ENCODE data around the gene IL16. TPM values are rescaled to one million over a fixed set of nuclear protein-coding genes. Genes with fewer than 3 reads are reported as not detected.

IL16 gene
- total and polyA plus RNA-seq, 9 donors: 1.8 to 16.5 (median 9.0) TPM

GRCh38 chr15:81171286-81171685, 25.4 kb upstream of the IL16 start:
- no peaks in the 10 kb centered on the region for H3K27me3 ChIP-seq
- no peaks in the 10 kb centered on the region for H3K4me1 ChIP-seq (ENCODE audit: insufficient read depth)
- H3K9me3 ChIP-seq: no peaks in the 10 kb centered on the region
- no peaks in the 10 kb centered on the region for H3K36me3 ChIP-seq
- intact Hi-C loops (cut with DNase I): no loop called here
- TF ChIP-seq EP300 (IDR thresholded peaks at IDR 0.05): no peak
- H3K27ac ChIP-seq: no peak overlapping the region
- DNase-seq: no peak
- no peak overlapping the region for H3K4me3 ChIP-seq

- no peak for DNase-seq
- Histone ChIP-seq H3K4me1 (ENCODE audit: insufficient read depth) (peaks cover 2% of the 10 kb centered on the region), H3K27me3 (no peaks in the 10 kb centered on the region), H3K9me3 (no peaks in the 10 kb centered on the region), H3K27ac (no peak overlapping the region), H3K36me3 (no peaks in the 10 kb centered on the region), H3K4me3 (no peak overlapping the region)
- WGBS, 3 donors: 37 to 42% (median 38%) methylated on average over 2 of the region's 2 CpGs
- intact Hi-C loops (cut with DNase I): no loop called here
- TF ChIP-seq EP300 (IDR thresholded peaks at IDR 0.05): no peak
- TF ChIP-seq CTCF (IDR thresholded peaks at IDR 0.05): no peak
- no peak for TF ChIP-seq POLR2A (IDR thresholded peaks at IDR 0.05)
Measured at GRCh38 chr15:81174125-81174791, 22.4 kb upstream of the IL16 start.

GRCh38 chr15:81174792-81175327, 21.8 kb upstream of the IL16 start:
- no peaks in the 10 kb centered on the region for H3K36me3 ChIP-seq
- no peak for TF ChIP-seq CTCF (IDR thresholded peaks at IDR 0.05)
- no peaks in the 10 kb centered on the region for H3K9me3 ChIP-seq
- no peaks in the 10 kb centered on the region for H3K27me3 ChIP-seq
- intact Hi-C loops (cut with DNase I): loop anchor here in 1 of 4 donors (5.0 kb wide), 1 partner anchor 77 kb away; no protein-coding TSS in a partner anchor
- H3K27ac ChIP-seq: no peak overlapping the region
- 94 to 100% (median 96%) methylated on average over 1 of the region's 1 CpG for WGBS, 3 donors
- no peak overlapping the region for H3K4me3 ChIP-seq
- peaks cover 2% of the 10 kb centered on the region for H3K4me1 ChIP-seq (ENCODE audit: insufficient read depth)
- no peak for DNase-seq

GRCh38 chr15:81175496-81175895, 21.2 kb upstream of the IL16 start:
- Histone ChIP-seq H3K4me1 (ENCODE audit: insufficient read depth) (peaks cover 2% of the 10 kb centered on the region), H3K9me3 (no peaks in the 10 kb centered on the region), H3K4me3 (no peak overlapping the region), H3K36me3 (no peaks in the 10 kb centered on the region), H3K27me3 (no peaks in the 10 kb centered on the region), H3K27ac (no peak overlapping the region)
- DNase-seq: no peak
- no peak for TF ChIP-seq EP300 (IDR thresholded peaks at IDR 0.05)
- no peak for TF ChIP-seq POLR2A (IDR thresholded peaks at IDR 0.05)
- TF ChIP-seq CTCF (IDR thresholded peaks at IDR 0.05): no peak
- WGBS, 3 donors: 95 to 100% (median 96%) methylated on average over 1 of the region's 1 CpG
- intact Hi-C loops (cut with DNase I): loop anchor here in 1 of 4 donors (5.0 kb wide), 1 partner anchor 77 kb away; no protein-coding TSS in a partner anchor

GRCh38 chr15:81176291-81176893, 20.3 kb upstream of the IL16 start:
- Histone ChIP-seq H3K4me3 (no peak overlapping the region), H3K27me3 (no peaks in the 10 kb centered on the region), H3K9me3 (no peaks in the 10 kb centered on the region), H3K4me1 (ENCODE audit: insufficient read depth) (peaks cover 2% of the 10 kb centered on the region), H3K27ac (no peak overlapping the region), H3K36me3 (no peaks in the 10 kb centered on the region)
- 70 to 84% (median 75%) methylated on average over 16 of the region's 16 CpGs for WGBS, 3 donors
- no peak for DNase-seq
- intact Hi-C loops (cut with DNase I): loop anchor here in 1 of 4 donors (5.0 kb wide), 1 partner anchor 76 kb away; no protein-coding TSS in a partner anchor
- TF ChIP-seq POLR2A (IDR thresholded peaks at IDR 0.05) (no peak), EP300 (IDR thresholded peaks at IDR 0.05) (no peak), CTCF (IDR thresholded peaks at IDR 0.05) (no peak)
